Measurements from ENCODE around the gene TMEM176B. TPM values are rescaled to one million over a fixed set of nuclear protein-coding genes. Genes with fewer than 3 reads are reported as not detected.

The TMEM176B gene
- total and polyA plus RNA-seq, 2 of the 13 experiments (the other 11 are each of a cell fraction or from before 2014, with no cell fraction given), result not detected

- H3K9ac ChIP-seq (ENCODE audit: insufficient read depth, low read depth, low read length), result no peak overlapping the region
- no TSS peak for BruUV-seq (replicated peaks)
- 52% methylated on average over 5 of the region's 5 CpGs for WGBS (ENCODE audit: low lambda C conversion rate)
- CTCF ChIA-PET (ENCODE audit: low intra/inter-chr PET ratio, low total read pairs), result no interaction called here
- H3K27ac ChIP-seq (ENCODE audit: extremely low read length, insufficient read depth, low read length), result no peak overlapping the region
- no peak overlapping the region for H3K4me3 ChIP-seq (replicated peaks in 1 of 3; ENCODE audit: insufficient read depth in 1 of 3, low read depth in 2 of 3, low read length in 3 of 3)
- no peaks in the 10 kb centered on the region for H4K20me1 ChIP-seq (ENCODE audit: insufficient read depth, low read length)
- DNase-seq (ENCODE audit: low spot score), result no peak
- ATAC-seq, result no peak
- TF ChIP-seq ELF1 (CRISPR knock-in tag; IDR thresholded peaks at IDR 0.05) (no peak), ZNF562 (CRISPR knock-in tag; IDR thresholded peaks at IDR 0.05; ENCODE audit: borderline replicate concordance) (no peak), ZNF460 (CRISPR knock-in tag; IDR thresholded peaks at IDR 0.05; ENCODE audit: borderline replicate concordance) (no peak), TEF (CRISPR knock-in tag; IDR thresholded peaks at IDR 0.05) (no peak), ZBTB25 (CRISPR knock-in tag; IDR thresholded peaks at IDR 0.05) (no peak), MTA1 (CRISPR knock-in tag; IDR thresholded peaks at IDR 0.05; ENCODE audit: borderline replicate concordance) (no peak), ZBTB2 (CRISPR knock-in tag; IDR thresholded peaks at IDR 0.05; ENCODE audit: low read depth) (no peak), RXRA (CRISPR knock-in tag; IDR thresholded peaks at IDR 0.05) (no peak), FOXP4 (CRISPR knock-in tag; IDR thresholded peaks at IDR 0.05) (no peak), DBP (CRISPR knock-in tag; IDR thresholded peaks at IDR 0.05; ENCODE audit: not compliant biosample characterization) (no peak), ZNF234 (CRISPR knock-in tag; conservative IDR thresholded peaks at IDR 0.05) (no peak), RBM39 (IDR thresholded peaks at IDR 0.05; ENCODE audit: low read depth, low read length, poor library complexity, severe bottlenecking) (no peak), PHF8 (CRISPR knock-in tag; IDR thresholded peaks at IDR 0.05) (no peak), ZFYVE20 (CRISPR knock-in tag; IDR thresholded peaks at IDR 0.05; ENCODE audit: borderline replicate concordance, low read depth) (no peak), HOXA3 (CRISPR knock-in tag; IDR thresholded peaks at IDR 0.05) (no peak), YEATS2 (CRISPR knock-in tag; IDR thresholded peaks at IDR 0.05; ENCODE audit: borderline replicate concordance) (no peak), ZNF432 (CRISPR knock-in tag; IDR thresholded peaks at IDR 0.05; ENCODE audit: borderline replicate concordance) (no peak), NPAS2 (CRISPR knock-in tag; IDR thresholded peaks at IDR 0.05; ENCODE audit: borderline replicate concordance) (no peak), PHF20 (CRISPR knock-in tag; IDR thresholded peaks at IDR 0.05) (no peak)
- H2AFZ ChIP-seq (ENCODE audit: low read length), result no peak overlapping the region
- in situ Hi-C loops (cut with HindIII; ENCODE audit: extremely low pct_ligation_motif_present, low pct_unique_long_range_greater_than_20kb), result no loop called here
- no peaks in the 10 kb centered on the region for H3K79me2 ChIP-seq (ENCODE audit: insufficient read depth, low read length)
- H3K36me3 ChIP-seq (replicated peaks in 1 of 2; ENCODE audit: control insufficient read depth in 1 of 2, insufficient read depth in 2 of 2, low read length in 2 of 2), result no peaks in the 10 kb centered on the region
- H3K27me3 ChIP-seq (ENCODE audit: control insufficient read depth in 1 of 2, insufficient read depth in 2 of 2, low read length in 2 of 2), result peaks cover 0 to 8% of the 10 kb centered on the region in 2 experiments; a peak in 3 of 5 replicates
- peaks cover 19% of the 10 kb centered on the region; the same call in 1 of the 2 replicates for H3K9me3 ChIP-seq (ENCODE audit: low read length)
- POLR2A ChIA-PET, result no interaction called here
- peaks cover 19% of the 10 kb centered on the region for H3K4me1 ChIP-seq (ENCODE audit: insufficient read depth, low read length)
- intact Hi-C loops (cut with micrococcal nuclease; ENCODE audit: unreplicated experiment), result no loop called here
- no peak overlapping the region for H3K4me2 ChIP-seq (ENCODE audit: low read depth, low read length)
- no peak for FAIRE-seq
Measured at GRCh38 chr7:150804802-150805201, 4.6 kb upstream of the TMEM176B start.
